NB4 (cell line): ENCODE measurements around the gene EIF4A3.

Experiments
- MYC ChIP-seq: IDR thresholded peaks from 2 replicates; pipeline ENCODE4 v1.6.1; 2011; ENCODE audit warnings: low read depth, low read length
- POLR2A ChIP-seq: IDR thresholded peaks from 2 replicates; pipeline ENCODE4 v1.6.1; 2011; ENCODE audit warnings: mild to moderate bottlenecking; ENCODE audit not compliant: insufficient read length; ENCODE audit errors: extremely low read depth
- TF ChIP-seq, protein P1 (sequence below): IDR thresholded peaks from one replicate; pipeline ENCODE4 v1.5.1; 2012; ENCODE audit warnings: low read depth, low read length
- TF ChIP-seq, protein P2 (sequence below): IDR thresholded peaks from 2 replicates; pipeline ENCODE4 v1.6.1; 2011; ENCODE audit warnings: low read depth, low read length

DNA sequence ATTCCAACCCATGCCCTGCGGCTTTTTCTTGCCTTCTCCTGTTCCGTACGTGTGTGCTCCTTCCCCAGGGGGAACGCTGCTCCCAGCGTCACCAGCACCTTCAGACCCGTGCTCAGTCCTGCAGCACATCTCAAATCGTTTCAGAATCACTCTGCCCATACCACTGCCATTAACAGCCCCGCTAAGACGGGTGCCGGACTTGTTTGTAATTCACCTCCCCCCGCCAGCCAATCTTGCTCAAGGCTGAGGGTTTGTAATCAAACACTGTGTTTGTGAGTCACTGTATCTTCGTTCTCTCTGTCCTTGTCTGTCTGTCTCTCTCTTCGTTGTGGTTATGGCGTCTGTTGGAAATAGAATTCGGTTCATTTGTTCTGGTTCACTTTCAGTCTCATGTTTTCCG, 40.2 kb upstream of the EIF4A3 start:
- TF ChIP-seq, protein P1, sequence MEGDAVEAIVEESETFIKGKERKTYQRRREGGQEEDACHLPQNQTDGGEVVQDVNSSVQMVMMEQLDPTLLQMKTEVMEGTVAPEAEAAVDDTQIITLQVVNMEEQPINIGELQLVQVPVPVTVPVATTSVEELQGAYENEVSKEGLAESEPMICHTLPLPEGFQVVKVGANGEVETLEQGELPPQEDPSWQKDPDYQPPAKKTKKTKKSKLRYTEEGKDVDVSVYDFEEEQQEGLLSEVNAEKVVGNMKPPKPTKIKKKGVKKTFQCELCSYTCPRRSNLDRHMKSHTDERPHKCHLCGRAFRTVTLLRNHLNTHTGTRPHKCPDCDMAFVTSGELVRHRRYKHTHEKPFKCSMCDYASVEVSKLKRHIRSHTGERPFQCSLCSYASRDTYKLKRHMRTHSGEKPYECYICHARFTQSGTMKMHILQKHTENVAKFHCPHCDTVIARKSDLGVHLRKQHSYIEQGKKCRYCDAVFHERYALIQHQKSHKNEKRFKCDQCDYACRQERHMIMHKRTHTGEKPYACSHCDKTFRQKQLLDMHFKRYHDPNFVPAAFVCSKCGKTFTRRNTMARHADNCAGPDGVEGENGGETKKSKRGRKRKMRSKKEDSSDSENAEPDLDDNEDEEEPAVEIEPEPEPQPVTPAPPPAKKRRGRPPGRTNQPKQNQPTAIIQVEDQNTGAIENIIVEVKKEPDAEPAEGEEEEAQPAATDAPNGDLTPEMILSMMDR: no peak
- TF ChIP-seq MYC (no peak), POLR2A (no peak)
- TF ChIP-seq, protein P2, sequence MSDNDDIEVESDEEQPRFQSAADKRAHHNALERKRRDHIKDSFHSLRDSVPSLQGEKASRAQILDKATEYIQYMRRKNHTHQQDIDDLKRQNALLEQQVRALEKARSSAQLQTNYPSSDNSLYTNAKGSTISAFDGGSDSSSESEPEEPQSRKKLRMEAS: no peak
